ENCODE measurements around the gene GAB1. TPM values are rescaled to one million over a fixed set of nuclear protein-coding genes. Genes with fewer than 3 reads are reported as not detected.
A peak's percentile ranks its signal among the peaks of the same experiment; 100 is the strongest.

GAB1 gene
- total RNA-seq, 1 experiment from 2014 or later, result 15.3 TPM

- no peak for DNase-seq
- Histone ChIP-seq H3K4me1 (ENCODE audit: insufficient read depth, low read length) (no peaks in the 10 kb centered on the region), H3K14ac (ENCODE audit: insufficient read depth, low read length) (no peak overlapping the region), H3K23me2 (ENCODE audit: insufficient read length, low read depth, low read length, poor library complexity, severe bottlenecking) (no peaks in the 10 kb centered on the region), H2AFZ (ENCODE audit: low read length) (no peak overlapping the region), H2BK120ac (ENCODE audit: low read depth, low read length, poor library complexity, severe bottlenecking) (no peak overlapping the region), H3K27ac (ENCODE audit: insufficient read length, low read depth, low read length) (no peak overlapping the region), H3K9ac (ENCODE audit: extremely low read depth, insufficient read length, low read length) (no peak overlapping the region), H2AK5ac (ENCODE audit: insufficient read length, low read length) (no peak overlapping the region), H3K18ac (ENCODE audit: insufficient read length, low read depth, low read length) (no peak overlapping the region), H2BK20ac (ENCODE audit: low read depth, low read length, poor library complexity, severe bottlenecking) (no peak overlapping the region), H4K20me1 (ENCODE audit: control insufficient read depth, insufficient read depth, insufficient read length) (no peaks in the 10 kb centered on the region), H3K23ac (ENCODE audit: insufficient read length, low read depth, low read length) (no peak overlapping the region), H4K5ac (ENCODE audit: insufficient read length, low read depth, low read length) (no peak overlapping the region), H4K8ac (replicated peaks; ENCODE audit: insufficient read length, low read depth, low read length) (no peak overlapping the region), H2BK15ac (ENCODE audit: low read depth, low read length) (no peak overlapping the region), H3K4ac (ENCODE audit: low read depth, low read length) (no peak overlapping the region), H3K56ac (ENCODE audit: insufficient read length, low read depth, low read length) (no peak overlapping the region), H3K79me2 (ENCODE audit: insufficient read depth, low read length) (no peaks in the 10 kb centered on the region), H3T11ph (ENCODE audit: low read length) (no peak overlapping the region), H2BK5ac (ENCODE audit: insufficient read length, low read length) (no peak overlapping the region), H3K4me2 (ENCODE audit: insufficient read depth, insufficient read length, low read length) (no peak overlapping the region), H4K91ac (ENCODE audit: insufficient read length, low read depth, low read length) (no peak overlapping the region), H2BK12ac (ENCODE audit: insufficient read length, low read depth, low read length) (no peak overlapping the region), H3K9me3 (ENCODE audit: control insufficient read depth, low read depth, low read length) (no peaks in the 10 kb centered on the region), H3K27me3 (ENCODE audit: insufficient read depth, low read length) (no peaks in the 10 kb centered on the region), H3K79me1 (ENCODE audit: insufficient read depth, low read depth, low read length, poor library complexity, severe bottlenecking) (peaks cover 3% of the 10 kb centered on the region)
- Mint-ChIP-seq H3K27ac (peak overlapping the region in 2 of 3 experiments; percentile 18 to 44; a peak in 1 of 7 replicates), H3K27me3 (ENCODE audit: low read depth) (no peaks in the 10 kb centered on the region), H3K36me3 (ENCODE audit: insufficient read depth in 1 of 3, low read depth in 3 of 3) (no peaks in the 10 kb centered on the region), H3K4me3 (no peak overlapping the region), H3K9me3 (no peaks in the 10 kb centered on the region), H3K4me1 (peaks cover under 1 to 11% of the 10 kb centered on the region in 2 experiments; a peak in 3 of 4 replicates)
- no peak for TF ChIP-seq CTCF (conservative IDR thresholded peaks at IDR 0.05)
- no CpG with 5 or more reads among the region's 3 CpGs for WGBS (ENCODE audit: extremely low coverage, insufficient read length, low lambda C conversion rate)
Measured at GRCh38 chr4:143404555-143404954, 67.9 kb downstream of the GAB1 start.
